Activated CD4-positive, alpha-beta memory T cell treated with anti-CD3 and anti-CD28 coated beads, Interleukin-2, amount 10 ng/mL, durations not matched to agents 7 days and 5 days (primary cell): Measurements from ENCODE around the gene THRSP. TPM values are rescaled to one million over a fixed set of nuclear protein-coding genes. Genes with fewer than 3 reads are reported as not detected.
"Not testable (repeated sequence)": the region's sequence is repeated elsewhere in the genome, so short reads cannot be mapped to it uniquely, and the experiment has no call there.

Experiments used
- CTCF ChIA-PET: fragments of 350-600 bp; sonication (Branson Sonifier 250); formaldehyde crosslinking; loops from one replicate; lab custom pipeline; 2021; ENCODE audit warnings: antibody characterized with exemption, inconsistent platforms; lab: Charles Lee
- POLR2A ChIA-PET: fragments of 350-600 bp; sonication (Branson Sonifier 250); formaldehyde crosslinking; loops from one replicate; lab custom pipeline; 2021; ENCODE audit warnings: antibody characterized with exemption; lab: Charles Lee
- DNase-seq: peaks from one replicate; pipeline ENCODE4 v3.0.0-alpha.2; 2020
- H3K27ac Mint-ChIP-seq: one replicate; pipeline ENCODE4 v1.8.0; 2021; ENCODE audit warnings: mild to moderate bottlenecking, mixed read lengths
- H3K27me3 Mint-ChIP-seq: one replicate; pipeline ENCODE4 v1.8.0; 2021; ENCODE audit warnings: mixed read lengths
- H3K36me3 Mint-ChIP-seq: one replicate; pipeline ENCODE4 v1.8.0; 2021; ENCODE audit warnings: low read depth, mixed read lengths
- H3K4me1 Mint-ChIP-seq: one replicate; pipeline ENCODE4 v1.8.0; 2021; ENCODE audit warnings: mixed read lengths
- H3K4me3 Mint-ChIP-seq: one replicate; pipeline ENCODE4 v1.8.0; 2021; ENCODE audit warnings: mild to moderate bottlenecking, mixed read lengths
- H3K9me3 Mint-ChIP-seq: one replicate; pipeline ENCODE4 v1.8.0; 2021; ENCODE audit warnings: mixed read lengths
- total RNA-seq, 2 experiments: library from RNA; stranded (reverse); gene quantifications; one replicate each; pipeline ENCODE4 v1.2.3, GENCODE V29; 2021

THRSP gene
- total RNA-seq, 2 experiments from 2014 or later = not detected

- peaks cover 28% of the 10 kb centered on the region for H3K4me1 Mint-ChIP-seq
- no peak for DNase-seq
- CTCF ChIA-PET = no interaction called here
- no peaks in the 10 kb centered on the region for H3K36me3 Mint-ChIP-seq
- H3K9me3 Mint-ChIP-seq = no peaks in the 10 kb centered on the region
- no peak overlapping the region for H3K27ac Mint-ChIP-seq
- peaks cover 4% of the 10 kb centered on the region for H3K27me3 Mint-ChIP-seq
- H3K4me3 Mint-ChIP-seq = no peak overlapping the region
- POLR2A ChIA-PET = no interaction called here
These were observed 21.7 kb upstream of the THRSP start for GRCh38 chr11:78041843-78042440.

GRCh38 chr11:78044706-78045105 is 19.0 kb upstream of the THRSP start:
- H3K4me3 Mint-ChIP-seq = no peak overlapping the region
- POLR2A ChIA-PET = interaction anchor here (0.6 kb wide), 1 partner anchor 225 kb away, joined by 3 read pairs; no protein-coding TSS in a partner anchor

GRCh38 chr11:78045851-78046485 is 17.7 kb upstream of the THRSP start:
- H3K4me3 Mint-ChIP-seq = peak overlapping the region; percentile 14
- no peaks in the 10 kb centered on the region for H3K36me3 Mint-ChIP-seq
- DNase-seq = peak; percentile 73
- ChIA-PET CTCF (interaction anchor here (0.6 to 4.1 kb wide), 28 partner anchors 8 to 539 kb away, joined by 3 to 18 read pairs (median 4); partner anchors contain the start of genes INTS4 and NDUFC2), POLR2A (no interaction called here)
- peaks cover 23% of the 10 kb centered on the region for H3K4me1 Mint-ChIP-seq
- no peaks in the 10 kb centered on the region for H3K9me3 Mint-ChIP-seq
- H3K27ac Mint-ChIP-seq = no peak overlapping the region
- peaks cover 4% of the 10 kb centered on the region for H3K27me3 Mint-ChIP-seq

More at GRCh38 chr11:78044706-78045105, 19.0 kb upstream of the THRSP start:
- Mint-ChIP-seq H3K36me3 (no peaks in the 10 kb centered on the region), H3K4me1 (peaks cover 26% of the 10 kb centered on the region), H3K27me3 (peaks cover 4% of the 10 kb centered on the region), H3K27ac (no peak overlapping the region), H3K9me3 (no peaks in the 10 kb centered on the region)
- DNase-seq = no peak
- CTCF ChIA-PET = interaction anchor here (1.7 to 4.1 kb wide), 6 partner anchors 7 to 50 kb away, joined by 8 to 18 read pairs (median 12); partner anchors contain the start of gene INTS4

- no peaks in the 10 kb centered on the region for H3K9me3 Mint-ChIP-seq
- DNase-seq = no peak
- H3K27me3 Mint-ChIP-seq = peaks cover 4% of the 10 kb centered on the region
- no peaks in the 10 kb centered on the region for H3K36me3 Mint-ChIP-seq
- no peak overlapping the region for H3K4me3 Mint-ChIP-seq
- peaks cover 24% of the 10 kb centered on the region for H3K4me1 Mint-ChIP-seq
- H3K27ac Mint-ChIP-seq = no peak overlapping the region
- CTCF ChIA-PET = interaction anchor here (0.6 to 4.1 kb wide), 22 partner anchors 8 to 538 kb away, joined by 3 to 18 read pairs (median 4); partner anchors contain the start of genes INTS4 and NDUFC2
- POLR2A ChIA-PET = no interaction called here
These were observed 17.2 kb upstream of the THRSP start for GRCh38 chr11:78046486-78046854.

DNA sequence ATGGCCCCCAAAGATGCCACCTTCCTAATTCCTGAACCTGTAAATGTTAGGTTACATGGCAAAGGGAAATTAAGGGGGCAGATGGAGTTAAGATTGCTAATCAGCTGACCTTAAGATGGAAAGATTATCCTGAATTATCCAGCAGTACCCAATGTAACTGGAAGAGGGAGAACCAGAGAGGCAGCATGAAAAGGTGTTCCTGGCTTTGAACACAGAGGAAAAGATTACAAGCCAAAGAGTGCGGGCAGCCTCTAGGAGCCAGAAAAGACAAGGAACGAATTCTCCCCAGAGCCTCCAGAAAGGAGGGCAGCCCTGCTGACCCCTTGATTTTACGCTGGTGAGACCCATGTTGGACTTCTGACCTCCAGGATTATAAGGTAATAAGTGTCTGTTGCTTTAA is 15.1 kb upstream of the THRSP start:
- Mint-ChIP-seq H3K27me3 (peaks cover 4% of the 10 kb centered on the region), H3K27ac (no peak overlapping the region), H3K9me3 (no peaks in the 10 kb centered on the region), H3K4me1 (peaks cover 22% of the 10 kb centered on the region), H3K36me3 (no peaks in the 10 kb centered on the region), H3K4me3 (no peak overlapping the region)
- ChIA-PET POLR2A (interaction anchor here (0.7 kb wide), 1 partner anchor 9 kb away, joined by 3 read pairs; no protein-coding TSS in a partner anchor), CTCF (interaction anchor here (0.7 to 4.1 kb wide), 4 partner anchors 11 to 63 kb away, joined by 3 to 14 read pairs (median 4); no protein-coding TSS in a partner anchor)
- DNase-seq = no peak

DNA sequence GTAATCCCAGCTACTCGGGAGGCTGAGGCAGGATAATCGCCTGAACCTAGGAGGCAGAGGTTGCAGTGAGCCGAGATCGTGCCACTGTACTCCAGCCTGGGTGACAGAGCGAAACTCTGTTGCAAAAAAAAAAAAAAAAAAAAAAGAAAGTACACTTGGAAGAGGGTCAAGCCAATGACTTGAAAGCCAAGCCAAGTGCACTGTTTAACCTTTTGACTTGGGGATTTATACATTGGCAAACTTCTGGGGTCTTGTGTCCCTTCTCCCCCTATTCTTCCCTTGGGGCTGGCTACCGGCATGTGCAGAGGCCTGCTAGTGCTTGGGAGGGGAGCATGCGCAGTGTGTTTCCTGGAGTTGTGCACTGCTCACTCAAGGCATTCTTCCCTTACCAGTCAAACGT is 14.3 kb upstream of the THRSP start:
- Mint-ChIP-seq H3K4me1 (peaks cover 22% of the 10 kb centered on the region), H3K27ac (no peak overlapping the region), H3K27me3 (peaks cover 2% of the 10 kb centered on the region), H3K4me3 (no peak overlapping the region), H3K36me3 (no peaks in the 10 kb centered on the region), H3K9me3 (no peaks in the 10 kb centered on the region)
- DNase-seq = no peak
- ChIA-PET CTCF (interaction anchor here (0.7 to 1.3 kb wide), 3 partner anchors 12 to 64 kb away, joined by 3 to 4 read pairs (median 3); no protein-coding TSS in a partner anchor), POLR2A (no interaction called here)

DNA sequence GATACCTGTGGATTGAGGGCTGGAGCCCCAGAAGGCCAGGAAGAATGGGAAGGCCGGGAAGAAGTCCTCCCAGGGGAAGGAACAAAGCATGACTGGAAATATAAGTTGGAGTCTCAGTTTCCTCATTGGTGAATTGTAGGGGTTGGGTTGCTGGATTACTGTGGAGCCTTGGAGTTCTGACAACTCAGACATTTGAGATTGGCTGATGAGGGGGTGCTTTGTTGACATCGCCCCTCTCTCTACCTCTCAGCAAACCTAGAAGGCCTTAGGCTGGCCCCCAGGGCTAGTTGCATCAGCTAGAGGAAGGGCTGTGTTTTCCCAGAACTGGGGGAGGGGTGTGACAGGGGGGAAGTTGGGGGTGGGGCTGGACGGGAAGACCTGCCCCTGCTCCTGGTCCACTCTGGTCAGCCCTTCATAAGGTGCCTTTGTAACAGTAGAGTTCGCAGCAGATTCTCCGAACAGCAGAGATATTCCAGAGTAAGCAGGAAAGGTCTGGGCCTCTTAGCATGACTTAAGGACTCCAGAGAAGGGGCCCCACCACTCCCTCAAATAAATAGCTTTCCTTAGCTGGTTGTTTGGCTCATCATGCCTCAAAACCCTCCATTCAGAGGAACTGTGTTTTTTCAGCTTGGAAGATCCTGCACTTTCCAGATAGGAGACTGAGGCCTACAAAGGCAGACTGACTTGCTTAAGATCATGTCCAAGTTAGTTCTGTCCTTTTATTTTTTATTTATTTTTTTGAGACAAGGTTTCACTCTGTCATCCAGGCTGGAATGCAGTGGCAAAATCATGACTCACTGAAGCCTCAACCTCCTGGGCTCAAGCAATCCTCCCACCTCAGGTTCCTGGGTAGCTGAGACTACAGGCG is 12.5 kb upstream of the THRSP start:
- peak overlapping the region; percentile 18 for H3K27ac Mint-ChIP-seq
- no peaks in the 10 kb centered on the region for H3K9me3 Mint-ChIP-seq
- POLR2A ChIA-PET = no interaction called here
- H3K36me3 Mint-ChIP-seq = no peaks in the 10 kb centered on the region
- CTCF ChIA-PET = interaction anchor here (1.2 kb wide), 1 partner anchor 12 kb away, joined by 3 read pairs; no protein-coding TSS in a partner anchor
- no peaks in the 10 kb centered on the region for H3K27me3 Mint-ChIP-seq
- DNase-seq = no peak
- no peak overlapping the region for H3K4me3 Mint-ChIP-seq
- H3K4me1 Mint-ChIP-seq = peaks cover 15% of the 10 kb centered on the region

DNA sequence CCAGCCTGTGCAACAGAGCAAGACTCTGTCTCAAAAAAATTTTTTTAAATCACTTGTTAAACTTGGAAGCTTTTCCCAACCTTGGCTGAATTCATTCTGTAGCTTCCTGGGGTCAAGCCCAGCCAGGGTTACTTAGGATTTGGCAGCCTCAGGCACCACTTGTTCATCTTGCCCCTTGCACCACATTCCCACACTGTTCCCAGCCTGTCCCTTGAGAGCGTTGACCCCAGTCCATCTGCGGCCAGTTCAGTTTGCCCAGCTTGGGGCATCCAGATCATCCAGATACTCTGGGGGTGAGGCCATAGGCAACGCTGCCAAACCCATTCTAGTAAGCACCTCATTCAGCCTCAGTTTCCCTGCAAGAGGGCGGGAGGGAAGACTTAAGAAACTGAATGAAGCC is 8.7 kb upstream of the THRSP start:
- Mint-ChIP-seq H3K4me1 (peaks cover 11% of the 10 kb centered on the region), H3K9me3 (no peaks in the 10 kb centered on the region), H3K36me3 (no peaks in the 10 kb centered on the region), H3K27ac (no peak overlapping the region), H3K4me3 (no peak overlapping the region), H3K27me3 (no peaks in the 10 kb centered on the region)
- ChIA-PET POLR2A (no interaction called here), CTCF (interaction anchor here (1.3 to 1.6 kb wide), 3 partner anchors 9 to 510 kb away, joined by 3 to 11 read pairs (median 4); no protein-coding TSS in a partner anchor)
- DNase-seq = no peak

DNA sequence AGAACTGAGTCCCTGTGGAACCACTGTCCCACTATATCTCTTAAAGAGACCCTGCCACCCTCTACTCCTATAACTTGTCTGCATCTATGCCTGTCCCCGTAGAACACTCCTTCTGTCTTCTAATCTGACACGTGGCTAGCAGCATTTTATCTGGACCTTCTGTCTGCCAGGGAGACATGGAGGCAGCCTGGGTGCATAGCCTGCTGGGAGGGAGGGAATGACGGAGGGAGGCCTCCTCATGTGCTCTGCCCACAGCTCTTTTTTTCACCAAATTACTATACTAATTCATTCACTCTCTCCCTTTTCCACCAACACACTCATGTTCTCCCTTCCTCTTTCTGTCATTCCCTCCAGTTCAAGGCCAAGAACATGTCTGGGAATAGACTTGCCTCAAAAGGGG is 7.6 kb upstream of the THRSP start:
- no peaks in the 10 kb centered on the region for H3K27me3 Mint-ChIP-seq
- CTCF ChIA-PET = no interaction called here

DNA sequence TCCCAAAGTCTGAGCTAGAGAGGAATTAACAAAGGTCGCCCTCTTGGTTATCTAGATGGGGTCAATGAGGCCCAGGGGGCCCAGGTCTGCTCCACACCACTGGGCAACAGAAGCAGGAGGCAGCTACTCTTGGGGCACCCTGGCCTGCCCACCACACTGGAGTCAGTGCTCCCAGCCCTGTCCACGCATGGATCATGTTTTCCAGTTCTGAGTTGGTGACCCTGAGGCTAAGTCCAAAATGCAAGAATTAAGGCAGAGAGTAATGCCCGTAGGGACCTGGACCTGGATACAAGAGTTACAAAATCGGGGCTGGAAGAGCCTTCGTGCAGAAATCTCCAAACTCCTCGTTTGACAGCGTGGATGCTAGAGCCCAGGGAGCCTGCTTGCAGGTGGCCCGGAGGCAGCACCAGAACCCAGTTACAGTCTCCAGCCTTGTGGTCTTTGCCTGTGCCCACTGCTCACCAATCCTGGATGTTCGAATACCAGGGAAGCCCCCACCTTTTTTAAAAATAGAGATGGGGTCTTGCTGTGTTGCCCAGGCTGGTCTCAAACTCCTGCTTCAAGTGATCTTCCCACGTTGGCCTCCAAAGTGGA is 6.1 kb upstream of the THRSP start:
- H3K27me3 Mint-ChIP-seq = no peaks in the 10 kb centered on the region
- no peak overlapping the region for H3K4me3 Mint-ChIP-seq
- no peak for DNase-seq
- ChIA-PET POLR2A (no interaction called here), CTCF (no interaction called here)
- H3K27ac Mint-ChIP-seq = no peak overlapping the region
- H3K9me3 Mint-ChIP-seq = no peaks in the 10 kb centered on the region
- no peaks in the 10 kb centered on the region for H3K4me1 Mint-ChIP-seq
- H3K36me3 Mint-ChIP-seq = no peaks in the 10 kb centered on the region

More for the DNA sequence above, 7.6 kb upstream of the THRSP start:
- Mint-ChIP-seq H3K9me3 (no peaks in the 10 kb centered on the region), H3K4me1 (peaks cover 3% of the 10 kb centered on the region), H3K4me3 (no peak overlapping the region), H3K27ac (no peak overlapping the region), H3K36me3 (no peaks in the 10 kb centered on the region)
- POLR2A ChIA-PET = no interaction called here
- DNase-seq = no peak

- H3K4me1 Mint-ChIP-seq, POLR2A ChIA-PET, H3K9me3 Mint-ChIP-seq: not testable (repeated sequence)
These were observed 3.8 kb upstream of the THRSP start for GRCh38 chr11:78059749-78060328.

DNA sequence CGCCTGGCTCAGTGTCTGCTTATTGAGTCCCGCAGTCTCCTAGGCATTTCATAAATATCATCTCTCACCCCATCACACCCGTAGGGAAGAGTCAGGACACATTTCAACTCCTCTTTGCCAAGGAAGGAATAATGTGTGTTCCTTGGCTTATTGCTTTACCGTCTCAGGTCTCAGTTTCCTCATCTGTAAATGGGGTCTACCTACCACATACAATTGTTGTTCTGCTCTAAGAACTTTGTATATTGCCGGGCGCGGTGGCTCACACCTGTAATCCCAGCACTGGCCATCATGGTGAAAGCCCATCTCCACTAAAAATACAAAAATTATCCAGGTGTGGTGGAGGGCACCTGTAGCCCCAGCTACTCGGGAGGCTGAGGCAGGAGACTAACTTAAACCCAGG is 3.1 kb upstream of the THRSP start:
- Mint-ChIP-seq H3K27me3 (no peaks in the 10 kb centered on the region), H3K27ac (no peak overlapping the region), H3K4me3 (no peak overlapping the region), H3K36me3 (no peaks in the 10 kb centered on the region), H3K9me3 (no peaks in the 10 kb centered on the region), H3K4me1 (no peaks in the 10 kb centered on the region)
- no peak for DNase-seq
- POLR2A ChIA-PET = interaction anchor here (0.6 kb wide), 1 partner anchor 384 kb away, joined by 3 read pairs; no protein-coding TSS in a partner anchor
- CTCF ChIA-PET = interaction anchor here (1.4 kb wide), 1 partner anchor 12 kb away, joined by 3 read pairs; no protein-coding TSS in a partner anchor

More at GRCh38 chr11:78059749-78060328, 3.8 kb upstream of the THRSP start:
- DNase-seq, CTCF ChIA-PET, H3K27me3 Mint-ChIP-seq, H3K4me3 Mint-ChIP-seq, H3K27ac Mint-ChIP-seq, H3K36me3 Mint-ChIP-seq: not testable (repeated sequence)
